ENCODE results near the gene SPRR2G.
"Not testable (repeated sequence)": the region's sequence is repeated elsewhere in the genome, so short reads cannot be mapped to it uniquely, and the experiment has no call there.

SPRR2G gene

DNA sequence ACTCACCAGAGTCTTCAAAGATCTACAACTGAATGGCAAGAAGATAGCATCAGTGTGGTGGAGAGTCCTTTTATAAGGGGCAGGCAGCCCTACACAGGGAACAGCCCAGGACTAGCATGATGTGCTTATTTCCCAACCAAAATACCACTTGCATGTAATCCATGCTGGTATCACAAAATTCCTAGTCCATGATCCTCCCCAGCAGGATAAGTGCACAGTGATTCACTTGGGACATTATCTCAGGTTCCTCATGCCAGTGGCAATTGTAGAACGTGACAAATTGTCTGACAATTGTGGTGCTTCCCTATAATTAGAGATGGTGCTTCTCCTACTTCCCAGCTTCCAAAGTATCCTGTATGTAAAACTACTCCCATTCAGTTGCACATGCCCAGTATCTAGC is at the start of gene SPRR2G:
Gene SPRR2G (minus strand): TSS at position 45 of the 400 bp plus-strand sequence. CDS start 780 bp downstream, outside the sequence.
- no peak for DNase-seq

- DNase-seq, result no peak
These were observed 44.5 kb upstream of the SPRR2G start for GRCh38 chr1:153195216-153195615.

GRCh38 chr1:153194331-153195050 is 43.8 kb upstream of the SPRR2G start:
- DNase-seq, result no peak

GRCh38 chr1:153192697-153193096 is 42.0 kb upstream of the SPRR2G start:
- no peak for DNase-seq

DNA sequence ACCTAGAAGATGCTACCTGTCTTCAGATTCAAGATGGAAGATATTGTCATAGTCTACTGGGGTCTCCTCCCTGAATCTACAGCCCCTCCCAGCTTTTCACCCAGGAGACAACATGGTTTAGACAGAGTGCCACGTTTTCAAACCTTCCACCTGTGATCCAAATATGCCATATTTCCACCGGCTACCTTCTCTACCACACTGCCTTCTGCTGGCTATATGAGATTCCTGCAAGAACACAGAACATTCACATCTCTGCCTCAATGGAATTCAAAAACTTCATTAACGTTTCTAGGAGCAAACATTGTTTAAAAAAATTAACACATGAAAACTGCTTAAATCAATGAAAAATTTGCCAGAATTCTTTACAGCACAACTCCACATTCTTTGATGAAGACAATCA is 39.7 kb upstream of the SPRR2G start:
- DNase-seq, result no peak

DNA sequence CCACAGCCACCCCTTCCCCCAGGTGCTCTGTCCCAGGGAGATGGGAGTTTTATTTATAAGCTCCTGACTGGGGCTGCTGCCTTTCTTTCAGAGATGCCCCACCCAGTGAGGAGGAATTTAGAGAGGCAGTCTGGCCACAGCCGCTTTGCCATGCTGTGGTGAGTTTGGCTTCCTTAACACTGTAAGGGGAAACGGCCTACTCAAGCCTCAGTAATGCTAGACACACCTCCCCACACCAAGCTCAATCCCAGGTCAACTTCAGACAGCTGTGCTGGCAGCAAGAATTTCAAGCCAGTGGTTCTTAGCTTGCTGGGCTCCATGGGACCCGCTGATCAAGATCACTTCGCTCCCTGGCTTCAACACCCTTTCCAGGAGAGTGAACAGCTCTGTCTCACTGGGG is 37.6 kb upstream of the SPRR2G start:
- not testable (repeated sequence) for DNase-seq

- DNase-seq, result no peak
These were observed 29.9 kb upstream of the SPRR2G start for GRCh38 chr1:153180556-153180955.

- DNase-seq, result no peak
These were observed 28.2 kb upstream of the SPRR2G start for GRCh38 chr1:153178922-153179321.

GRCh38 chr1:153174624-153175023 is 23.9 kb upstream of the SPRR2G start:
- DNase-seq, result no peak

DNA sequence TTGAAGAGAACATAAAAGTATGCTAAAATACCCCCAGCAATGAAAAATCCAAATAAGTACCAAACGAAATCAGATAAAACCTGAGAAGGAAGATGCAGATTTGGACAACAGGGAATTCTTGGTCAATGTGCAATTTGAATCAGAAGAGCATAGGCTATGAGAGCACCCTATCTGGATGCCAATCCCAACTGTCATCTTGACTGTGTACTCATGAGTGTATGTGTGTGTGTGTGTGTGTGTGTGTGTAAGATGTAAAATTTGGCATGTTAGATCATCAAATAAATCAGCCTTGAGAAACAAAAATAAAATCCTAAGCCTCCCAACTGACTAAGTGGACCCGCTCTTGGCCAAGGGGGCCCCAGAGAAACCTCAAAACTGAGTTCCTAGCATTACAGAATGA is 18.0 kb upstream of the SPRR2G start:
- DNase-seq, result no peak

- DNase-seq, result no peak
These were observed 4.9 kb upstream of the SPRR2G start for GRCh38 chr1:153155541-153155940.

DNA sequence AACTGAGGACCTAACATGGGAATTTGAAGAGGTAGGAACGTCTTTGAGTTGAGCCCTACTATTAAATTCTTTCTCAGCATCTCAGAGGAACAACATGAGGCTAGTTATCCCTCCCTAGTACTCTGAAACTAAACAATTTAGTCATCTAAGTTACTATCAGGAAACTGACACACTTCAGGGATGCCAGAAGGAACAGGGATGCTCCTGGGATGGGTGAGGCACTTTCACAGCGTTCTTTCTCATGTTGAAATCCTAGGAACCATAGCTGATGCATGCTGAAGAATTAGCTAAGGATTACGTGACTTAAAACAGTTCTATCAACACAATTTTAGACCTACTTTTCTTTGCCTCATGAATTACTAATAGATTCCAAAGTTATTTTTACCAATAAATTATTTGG is 1.8 kb upstream of the SPRR2G start:
- DNase-seq, result no peak

- no peak for DNase-seq
These were observed 9.3 kb downstream of the SPRR2G start for GRCh38 chr1:153141377-153141776.

DNA sequence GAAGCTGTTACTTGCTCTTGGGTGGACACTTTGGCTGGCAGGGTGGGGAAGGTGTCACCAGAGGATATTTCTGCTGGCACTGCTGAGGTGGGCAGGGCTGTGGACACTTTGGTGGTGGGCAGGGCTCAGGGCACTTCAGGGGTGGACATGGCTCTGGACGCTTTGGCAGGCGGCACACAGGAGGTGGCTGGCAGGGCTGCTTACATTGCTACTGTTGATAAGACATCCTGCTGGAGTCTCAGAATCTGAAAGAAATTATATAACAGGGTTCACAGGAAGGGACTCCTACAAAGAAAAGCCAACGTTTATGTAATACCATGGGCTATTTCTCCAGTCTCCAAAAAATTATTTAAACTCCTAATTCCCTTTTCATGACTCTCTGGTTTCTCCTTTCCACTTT is 10.2 kb downstream of the SPRR2G start:
- no peak for DNase-seq

- DNase-seq, result no peak
These were observed 16.9 kb downstream of the SPRR2G start for GRCh38 chr1:153133743-153134142.

- DNase-seq, result no peak
These were observed 17.4 kb downstream of the SPRR2G start for GRCh38 chr1:153133267-153133666.

- DNase-seq, result not testable (repeated sequence)
These were observed 22.0 kb downstream of the SPRR2G start for GRCh38 chr1:153128688-153129087.

GRCh38 chr1:153127296-153127695 is 23.4 kb downstream of the SPRR2G start:
- no peak for DNase-seq

- no peak for DNase-seq
These were observed 25.2 kb downstream of the SPRR2G start for GRCh38 chr1:153125536-153125935.

- not testable (repeated sequence) for DNase-seq
These were observed 26.9 kb downstream of the SPRR2G start for GRCh38 chr1:153123793-153124192.

DNA sequence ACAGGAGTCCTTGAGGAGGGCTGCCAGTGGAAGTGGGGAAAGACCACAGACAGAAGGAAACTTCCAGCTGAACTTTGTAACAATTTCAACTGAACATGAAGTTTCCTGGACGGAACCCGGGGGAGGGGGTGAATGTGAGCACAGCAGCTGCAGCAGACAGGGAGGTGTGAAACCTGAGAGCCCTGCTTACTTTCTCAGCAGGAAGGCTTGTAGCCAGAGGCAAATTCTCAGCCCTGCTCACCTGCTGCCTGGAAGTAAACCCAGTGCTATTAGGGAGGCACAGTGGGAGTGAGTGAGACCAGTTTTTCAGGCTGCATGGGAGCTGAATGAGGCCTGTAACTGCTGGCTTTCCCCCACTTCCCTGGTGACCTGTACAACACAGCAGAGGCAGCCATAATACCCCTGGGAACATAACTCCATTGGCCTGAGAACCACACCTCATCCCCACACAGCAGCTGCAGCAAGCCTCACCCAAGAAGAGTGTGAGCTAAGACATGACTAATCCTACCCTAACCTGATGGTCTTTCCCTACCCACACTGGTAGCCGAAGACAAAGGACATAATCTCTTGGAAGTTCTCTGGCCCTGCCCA is 27.8 kb downstream of the SPRR2G start:
- no peak for DNase-seq

DNA sequence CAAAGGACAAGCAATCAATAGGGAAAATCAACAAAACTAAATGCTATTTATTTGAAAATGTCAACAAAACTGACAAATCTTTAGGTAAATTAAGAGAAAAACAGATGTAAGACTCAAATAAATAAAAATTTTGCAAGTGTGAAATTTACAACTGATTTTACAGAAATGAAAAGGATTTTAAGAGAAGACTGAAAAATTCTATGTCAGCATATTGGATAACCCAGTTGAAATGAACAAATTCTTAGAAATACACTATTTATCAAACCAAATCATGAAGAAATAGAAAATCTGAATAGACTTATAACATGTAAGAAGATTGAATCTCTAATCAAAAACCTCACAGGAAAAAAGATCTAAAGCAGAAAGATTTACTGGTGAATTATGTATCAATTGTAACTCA is 29.7 kb downstream of the SPRR2G start:
- no peak for DNase-seq

GRCh38 chr1:153119491-153119971 is 31.2 kb downstream of the SPRR2G start:
- DNase-seq, result no peak

DNA sequence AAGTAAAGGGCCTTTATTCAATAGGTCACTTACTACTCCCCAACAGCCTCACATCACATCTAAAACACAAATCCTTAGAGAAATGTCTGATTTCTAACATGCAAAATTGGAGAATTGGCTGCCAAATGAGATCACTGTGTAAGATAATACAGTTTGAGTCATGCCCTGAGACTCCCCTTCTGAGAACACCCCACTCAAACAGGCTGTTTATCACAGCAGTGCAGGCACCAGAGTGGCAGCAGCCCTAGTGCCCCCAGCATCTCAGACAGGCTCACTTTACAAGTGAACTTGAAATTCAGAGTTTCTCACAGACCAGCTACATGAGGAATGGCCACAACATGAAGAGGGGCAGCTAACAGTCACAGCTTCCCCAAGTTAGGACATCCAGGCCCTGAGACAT is 35.4 kb downstream of the SPRR2G start:
- not testable (repeated sequence) for DNase-seq

GRCh38 chr1:153113416-153113815 is 37.3 kb downstream of the SPRR2G start, which contains the start of gene SPRR2F:
TSS of gene SPRR2F (minus strand) at chr1:153113516. CDS start at chr1:153112733, 783 bp downstream.
- DNase-seq, result no peak
